Calu3 (cell line): ENCODE results near the gene TMEM86A. TPM values are rescaled to one million over a fixed set of nuclear protein-coding genes. Genes with fewer than 3 reads are reported as not detected.
"Not testable (repeated sequence)": the region's sequence is repeated elsewhere in the genome, so short reads cannot be mapped to it uniquely, and the experiment has no call there.

Experiments used
- BruUV-seq: library from RNA; stranded (reverse); fragments of 400-500 nt; replicated peaks from 2 replicates; lab custom pipeline; 2021; lab: Mats Ljungman, UMichigan
- CTCF ChIA-PET: fragments of 300-600 bp; sonication (Branson Sonifier 250); formaldehyde crosslinking; loops from one replicate; lab custom pipeline; 2022; ENCODE audit warnings: antibody characterized with exemption; lab: Charles Lee
- DNase-seq: peaks from one replicate; pipeline ENCODE4 v3.0.0; 2022
- H3K27ac Mint-ChIP-seq: one replicate; pipeline ENCODE4 v1.8.0; 2022; ENCODE audit warnings: mixed read lengths; ENCODE audit not compliant: unreplicated experiment
- H3K27me3 Mint-ChIP-seq: one replicate; pipeline ENCODE4 v1.8.0; 2022; ENCODE audit warnings: mixed read lengths; ENCODE audit not compliant: unreplicated experiment
- H3K36me3 Mint-ChIP-seq: one replicate; pipeline ENCODE4 v1.8.0; 2022; ENCODE audit warnings: mild to moderate bottlenecking, moderate library complexity, mixed read lengths; ENCODE audit not compliant: insufficient read depth, unreplicated experiment
- H3K4me1 Mint-ChIP-seq: one replicate; pipeline ENCODE4 v1.8.0; 2022; ENCODE audit warnings: mild to moderate bottlenecking, low read depth, mixed read lengths; ENCODE audit not compliant: unreplicated experiment
- H3K4me3 Mint-ChIP-seq: one replicate; pipeline ENCODE4 v1.8.0; 2022; ENCODE audit warnings: mild to moderate bottlenecking, low read depth, moderate library complexity, mixed read lengths; ENCODE audit not compliant: unreplicated experiment
- H3K9me3 Mint-ChIP-seq: one replicate; pipeline ENCODE4 v1.8.0; 2022; ENCODE audit warnings: low read depth, mixed read lengths; ENCODE audit not compliant: unreplicated experiment
- CTCF ChIP-seq: fragments of 200-600 bp; IDR thresholded peaks from one replicate; pipeline ENCODE4 v1.8.0; 2022; ENCODE audit warnings: antibody characterized with exemption; ENCODE audit not compliant: unreplicated experiment
- intact Hi-C: fragments of 100-400 bp; cut with micrococcal nuclease; formaldehyde crosslinking; loops from one replicate; pipeline ENCODE4 v1.10.0; 2022; ENCODE audit not compliant: unreplicated experiment
- total RNA-seq: library from RNA; stranded (reverse); gene quantifications from 2 replicates; pipeline ENCODE4 v1.2.3, GENCODE V29; 2022

Gene TMEM86A
- total RNA-seq, 1 experiment from 2014 or later = 8.8 TPM

- H3K4me1 Mint-ChIP-seq = peaks cover 51% of the 10 kb centered on the region
- no peaks in the 10 kb centered on the region for H3K27me3 Mint-ChIP-seq
- peak overlapping the region; percentile 32 for H3K4me3 Mint-ChIP-seq
- H3K9me3 Mint-ChIP-seq = no peaks in the 10 kb centered on the region
- DNase-seq = no peak
- CTCF ChIA-PET = no interaction called here
- H3K36me3 Mint-ChIP-seq = peaks cover 21% of the 10 kb centered on the region
- BruUV-seq = no TSS peak
- intact Hi-C loops = loop anchor here (2.0 to 5.0 kb wide), 2 partner anchors 31 to 64 kb away; partner anchors contain the start of gene TMEM86A
- no peak for TF ChIP-seq CTCF
- peak overlapping the region; percentile 81 for H3K27ac Mint-ChIP-seq
Measured at GRCh38 chr11:18668131-18668530, 30.4 kb upstream of the TMEM86A start.

GRCh38 chr11:18669219-18669596 is 29.4 kb upstream of the TMEM86A start:
- peak overlapping the region; percentile 32 for H3K4me3 Mint-ChIP-seq
- peak overlapping the region; percentile 81 for H3K27ac Mint-ChIP-seq
- no peaks in the 10 kb centered on the region for H3K9me3 Mint-ChIP-seq
- DNase-seq = peak; percentile 86
- H3K4me1 Mint-ChIP-seq = peaks cover 51% of the 10 kb centered on the region
- no peak for TF ChIP-seq CTCF
- intact Hi-C loops = loop anchor here (2.0 to 5.0 kb wide), 2 partner anchors 30 to 63 kb away; partner anchors contain the start of gene TMEM86A
- no peaks in the 10 kb centered on the region for H3K27me3 Mint-ChIP-seq
- H3K36me3 Mint-ChIP-seq = peaks cover 21% of the 10 kb centered on the region
- CTCF ChIA-PET = interaction anchor here (1.4 kb wide), 1 partner anchor 53 kb away, joined by 3 read pairs; no protein-coding TSS in a partner anchor
- BruUV-seq = no TSS peak

GRCh38 chr11:18669711-18670110 is 28.9 kb upstream of the TMEM86A start:
- TF ChIP-seq CTCF = no peak
- intact Hi-C loops = loop anchor here (2.0 to 5.0 kb wide), 2 partner anchors 29 to 63 kb away; partner anchors contain the start of gene TMEM86A
- H3K27me3 Mint-ChIP-seq = no peaks in the 10 kb centered on the region
- H3K36me3 Mint-ChIP-seq = peaks cover 21% of the 10 kb centered on the region
- no TSS peak for BruUV-seq
- H3K4me3 Mint-ChIP-seq = peak overlapping the region; percentile 32
- peak overlapping the region; percentile 81 for H3K27ac Mint-ChIP-seq
- no peaks in the 10 kb centered on the region for H3K9me3 Mint-ChIP-seq
- H3K4me1 Mint-ChIP-seq = peaks cover 51% of the 10 kb centered on the region
- no peak for DNase-seq
- CTCF ChIA-PET = interaction anchor here (1.4 kb wide), 1 partner anchor 52 kb away, joined by 3 read pairs; no protein-coding TSS in a partner anchor

- no peak for TF ChIP-seq CTCF
- intact Hi-C loops = no loop called here
- Mint-ChIP-seq H3K9me3 (no peaks in the 10 kb centered on the region), H3K4me1 (peaks cover 51% of the 10 kb centered on the region), H3K4me3 (no peak overlapping the region), H3K36me3 (peaks cover 21% of the 10 kb centered on the region), H3K27me3 (no peaks in the 10 kb centered on the region), H3K27ac (no peak overlapping the region)
- no TSS peak for BruUV-seq
- no peak for DNase-seq
- CTCF ChIA-PET = interaction anchor here (0.5 kb wide), 1 partner anchor 9 kb away, joined by 3 read pairs; no protein-coding TSS in a partner anchor
Measured at GRCh38 chr11:18671246-18671645, 27.3 kb upstream of the TMEM86A start.

- peaks cover 52% of the 10 kb centered on the region for H3K4me1 Mint-ChIP-seq
- DNase-seq, BruUV-seq, H3K9me3 Mint-ChIP-seq, H3K27ac Mint-ChIP-seq, H3K27me3 Mint-ChIP-seq, intact Hi-C loops, H3K4me3 Mint-ChIP-seq: not testable (repeated sequence)
- CTCF ChIA-PET = interaction anchor here (1.0 kb wide), 1 partner anchor 27 kb away, joined by 3 read pairs; the partner anchor contains the start of gene TMEM86A
- peaks cover 21% of the 10 kb centered on the region for H3K36me3 Mint-ChIP-seq
Measured at GRCh38 chr11:18672209-18672608, 26.4 kb upstream of the TMEM86A start.
